Stimulated activated CD8-positive, alpha-beta memory T cell treated with anti-CD3 and anti-CD28 coated beads, Interleukin-15, amount 100 ng/mL, for 1 hour (primary cell): ENCODE results near the gene CLEC18B.
A peak's percentile ranks its signal among the peaks of the same experiment; 100 is the strongest.
"Not testable (repeated sequence)": the region's sequence is repeated elsewhere in the genome, so short reads cannot be mapped to it uniquely, and the experiment has no call there.

ENCODE experiments used
- DNase-seq: peaks from one replicate; pipeline ENCODE4 v3.0.0-alpha.2; 2020; ENCODE audit warnings: low read depth

Gene CLEC18B

GRCh38 chr16:74406600-74407361, 14.5 kb downstream of the CLEC18B start:
- DNase-seq, result not testable (repeated sequence)

DNA sequence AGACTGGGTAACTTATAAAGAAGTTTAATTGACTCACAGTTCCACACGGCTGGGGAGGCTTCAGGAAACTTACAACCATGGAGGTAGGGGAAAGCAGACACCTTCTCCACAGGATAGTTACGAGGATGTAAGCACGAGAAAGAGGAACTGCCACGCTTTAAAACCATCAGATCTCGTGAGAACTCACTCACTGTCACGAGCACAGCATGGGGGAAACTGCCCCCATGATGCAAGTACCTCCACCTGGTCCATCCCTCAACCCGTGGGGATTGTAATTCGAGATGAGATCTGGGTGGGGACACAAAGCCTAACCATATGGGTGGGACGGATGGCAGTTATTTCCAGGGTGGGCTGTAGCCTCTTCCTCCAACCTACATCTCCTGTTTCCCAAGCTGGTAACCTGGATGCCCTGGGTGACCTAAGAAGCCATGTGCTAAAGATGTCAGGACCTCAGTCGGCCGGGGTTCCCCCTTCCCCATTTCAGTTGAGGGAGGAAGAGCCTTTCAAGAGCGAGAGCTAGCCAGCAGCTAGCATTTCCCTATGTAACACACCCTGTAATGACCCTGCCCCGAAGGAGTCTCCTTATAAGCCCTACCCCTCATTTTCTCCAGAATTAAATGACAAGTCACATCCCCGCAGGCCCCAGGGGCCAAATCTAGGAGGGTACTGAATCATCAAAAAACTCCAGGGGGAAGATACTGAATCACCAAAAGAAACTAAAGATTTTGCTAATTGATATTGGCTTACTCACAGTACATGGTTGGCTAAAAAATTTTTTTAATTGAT, 16.9 kb downstream of the CLEC18B start:
- not testable (repeated sequence) for DNase-seq

DNA sequence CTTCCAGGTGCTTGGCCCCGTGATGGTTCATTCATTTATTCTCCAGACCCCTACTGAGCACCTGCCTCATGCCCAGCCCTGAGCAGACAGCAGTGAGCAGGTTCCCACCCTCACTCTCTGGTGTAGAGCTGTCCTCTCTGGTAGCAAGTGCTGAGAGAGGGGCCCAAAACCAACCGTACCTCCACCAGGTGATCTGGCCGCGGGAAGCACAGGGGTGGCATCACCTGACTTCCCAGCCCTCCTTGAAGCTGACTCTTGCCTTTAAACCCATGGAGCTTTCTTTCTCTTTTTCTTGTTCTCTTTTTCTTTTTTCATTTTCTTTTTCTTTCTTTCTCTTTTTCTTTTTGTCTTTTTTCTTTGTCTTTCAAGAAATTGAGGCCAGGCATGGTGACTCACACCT, 21.0 kb downstream of the CLEC18B start:
- not testable (repeated sequence) for DNase-seq

GRCh38 chr16:74398212-74398895, 22.9 kb downstream of the CLEC18B start:
- DNase-seq, result not testable (repeated sequence)

GRCh38 chr16:74396521-74397017, 24.7 kb downstream of the CLEC18B start:
- not testable (repeated sequence) for DNase-seq

- not testable (repeated sequence) for DNase-seq
Observed at GRCh38 chr16:74394604-74395003, 26.7 kb downstream of the CLEC18B start.

DNA sequence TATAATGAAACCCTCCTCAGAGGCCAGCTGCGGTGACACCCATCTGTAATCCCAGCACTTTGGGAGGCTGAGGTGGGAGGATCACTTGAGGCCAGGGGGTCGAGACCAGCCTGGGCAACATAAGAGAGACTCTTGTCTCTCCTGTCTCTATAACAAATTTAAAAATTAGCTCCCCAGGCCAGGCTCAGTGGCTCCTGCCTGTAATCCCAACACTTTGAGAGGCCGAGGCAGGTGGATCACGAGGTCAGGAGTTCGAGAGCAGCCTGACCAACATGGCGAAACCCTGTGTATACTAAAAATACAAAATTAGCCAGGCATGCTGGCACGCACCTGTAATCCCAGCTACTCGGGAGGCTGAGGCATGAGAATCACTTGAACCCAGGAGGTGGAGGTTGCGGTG, 27.1 kb downstream of the CLEC18B start:
- not testable (repeated sequence) for DNase-seq

GRCh38 chr16:74391454-74392050, 29.7 kb downstream of the CLEC18B start:
- DNase-seq, result not testable (repeated sequence)

- DNase-seq, result not testable (repeated sequence)
Observed at GRCh38 chr16:74382339-74383034, 38.8 kb downstream of the CLEC18B start.

DNA sequence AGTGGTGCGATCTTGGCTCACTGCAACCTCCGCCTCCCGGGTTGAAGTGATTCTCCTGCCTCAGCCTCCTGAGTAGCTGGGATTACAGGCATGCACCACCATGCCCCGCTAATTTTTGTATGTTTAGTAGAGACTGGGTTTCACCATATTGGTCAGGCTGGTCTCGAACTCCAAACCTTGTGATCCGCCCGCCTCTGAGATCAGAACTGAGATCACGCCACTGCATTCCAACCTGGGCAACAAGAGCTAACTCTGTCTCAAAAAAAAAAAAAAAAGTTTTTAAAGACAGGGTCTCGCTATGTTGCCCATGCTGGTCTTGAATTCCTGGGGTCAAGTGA, 47.5 kb downstream of the CLEC18B start:
- not testable (repeated sequence) for DNase-seq

GRCh38 chr16:74372953-74373846, 48.1 kb downstream of the CLEC18B start:
- DNase-seq, result no peak

DNA sequence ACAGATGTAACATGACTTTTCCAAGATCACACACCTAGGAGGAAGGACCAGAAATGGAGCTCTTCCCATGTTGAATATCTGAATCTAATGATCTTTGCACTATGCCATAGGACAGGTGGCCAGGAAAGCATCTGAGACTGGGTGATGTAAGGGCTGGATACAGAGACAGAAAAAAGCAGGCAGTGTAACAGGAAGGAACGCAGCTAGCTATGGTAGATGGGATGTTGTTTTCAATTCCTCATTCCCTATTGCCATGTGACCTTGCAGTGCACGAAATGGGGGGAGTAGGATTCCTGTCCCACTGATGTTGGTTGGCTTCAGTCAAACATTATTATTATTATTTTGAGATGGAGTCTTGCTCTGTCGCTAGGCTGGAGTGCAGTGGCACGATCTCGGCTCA, 48.9 kb downstream of the CLEC18B start:
- DNase-seq, result no peak

DNA sequence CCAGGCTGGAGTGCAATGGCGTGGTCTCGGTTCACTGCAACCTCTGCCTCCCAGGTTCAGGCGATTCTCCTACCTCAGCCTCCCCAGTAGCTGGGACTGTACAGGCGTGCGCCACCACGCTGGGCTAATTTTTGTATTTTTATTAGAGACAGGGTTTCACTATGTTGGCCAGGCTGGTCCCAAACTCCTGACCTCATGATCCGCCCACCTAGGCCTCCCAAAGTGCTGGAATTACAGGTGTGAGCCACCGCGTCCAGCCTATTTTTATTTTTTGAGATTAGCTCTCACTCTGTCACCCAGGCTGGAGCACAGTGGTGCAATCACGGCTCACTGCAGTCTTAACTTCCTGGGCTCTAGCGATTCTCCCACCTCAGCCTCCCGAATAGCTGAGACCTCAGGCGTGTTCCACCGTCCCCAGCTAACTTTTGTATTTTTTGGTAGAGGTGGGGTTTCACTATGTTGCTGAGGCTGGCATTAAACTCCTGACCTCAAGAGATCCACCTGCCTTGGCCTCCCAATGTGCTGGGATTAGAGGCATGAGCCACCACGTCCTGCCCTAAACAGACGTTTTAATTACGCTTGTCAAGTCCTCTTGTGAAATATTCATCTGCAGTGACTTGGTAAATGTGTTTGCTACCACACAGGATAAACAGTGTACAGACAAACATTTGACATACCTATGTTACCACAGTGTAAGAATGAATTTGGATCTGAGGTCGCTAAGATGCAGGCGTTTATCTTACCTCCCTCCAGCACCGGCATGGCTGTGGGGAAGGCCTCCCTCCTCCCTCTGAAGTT, 50.7 kb downstream of the CLEC18B start:
- DNase-seq, result not testable (repeated sequence)

- DNase-seq, result peak; percentile 94
Observed at GRCh38 chr16:74368002-74368911, 53.0 kb downstream of the CLEC18B start.

- not testable (repeated sequence) for DNase-seq
Observed at GRCh38 chr16:74367469-74368001, 53.7 kb downstream of the CLEC18B start.

DNA sequence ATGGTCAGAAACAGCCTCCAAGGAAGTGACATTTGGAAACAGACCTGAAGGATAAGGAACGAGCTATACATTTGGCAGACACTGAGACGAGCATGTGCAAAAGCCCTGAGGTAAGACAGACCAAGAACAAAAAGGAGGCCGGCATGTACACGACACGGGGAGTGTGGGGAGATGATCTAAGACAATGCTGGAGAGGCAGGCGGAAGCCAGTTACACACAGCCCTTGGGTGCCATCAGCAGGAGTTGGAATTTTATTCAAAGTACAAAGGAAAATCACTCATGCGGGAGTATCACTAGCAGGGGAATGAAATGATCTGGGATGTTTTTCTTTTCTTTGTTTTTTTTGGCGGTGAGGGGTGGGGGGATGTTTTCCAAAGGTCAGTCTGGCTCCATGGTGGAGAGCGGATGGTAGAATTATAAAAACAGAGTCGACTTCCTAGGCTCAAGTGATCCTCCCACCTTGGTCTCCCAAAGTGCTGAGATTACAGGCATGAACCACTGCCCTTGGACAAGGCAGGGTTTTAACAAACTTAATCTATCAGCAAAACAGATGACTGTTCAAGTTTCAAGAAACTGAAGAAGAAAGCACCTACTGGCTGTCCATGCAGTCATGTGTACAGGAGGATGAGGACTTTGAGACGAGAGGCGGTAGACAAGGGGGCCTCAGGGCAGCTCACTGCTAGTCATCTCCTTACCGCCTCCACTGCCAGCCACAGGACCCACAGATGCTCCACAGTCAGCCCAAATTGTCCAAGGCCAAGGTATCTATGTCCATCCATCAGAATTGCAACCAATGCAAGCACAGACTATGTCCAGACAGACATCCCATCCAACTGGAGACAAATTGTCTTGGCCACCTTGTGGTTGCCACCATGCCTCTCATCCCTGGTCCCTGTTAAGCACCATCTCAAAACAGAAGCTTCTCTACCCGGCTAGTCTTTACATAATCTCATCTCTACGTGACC, 59.4 kb downstream of the CLEC18B start:
- not testable (repeated sequence) for DNase-seq
